ENCODE measurements around the gene GRIK3.

GRIK3 gene

GRCh38 chr1:36822648-36823047 lies 211.7 kb downstream of the GRIK3 start:
- no peak for DNase-seq (ENCODE audit: low read depth)

- DNase-seq (ENCODE audit: low read depth), result no peak
These were observed 212.9 kb downstream of the GRIK3 start for GRCh38 chr1:36821386-36821785.

- no peak for DNase-seq (ENCODE audit: low read depth)
These were observed 215.5 kb downstream of the GRIK3 start for GRCh38 chr1:36818771-36819170.

- DNase-seq (ENCODE audit: low read depth), result no peak
These were observed 218.0 kb downstream of the GRIK3 start for GRCh38 chr1:36816348-36816747.

- DNase-seq (ENCODE audit: low read depth), result no peak
These were observed 219.5 kb downstream of the GRIK3 start for GRCh38 chr1:36814774-36815173.

GRCh38 chr1:36814083-36814482 lies 220.2 kb downstream of the GRIK3 start:
- DNase-seq (ENCODE audit: low read depth), result no peak

GRCh38 chr1:36807262-36807661 lies 227.1 kb downstream of the GRIK3 start:
- DNase-seq (ENCODE audit: low read depth), result no peak

- DNase-seq (ENCODE audit: low read depth), result no peak
These were observed 228.2 kb downstream of the GRIK3 start for GRCh38 chr1:36805979-36806640.

GRCh38 chr1:36804669-36805314 lies 229.5 kb downstream of the GRIK3 start:
- no peak for DNase-seq (ENCODE audit: low read depth)

- no peak for DNase-seq (ENCODE audit: low read depth)
These were observed 230.3 kb downstream of the GRIK3 start for GRCh38 chr1:36803868-36804570.

GRCh38 chr1:36802018-36802417 lies 232.3 kb downstream of the GRIK3 start:
- DNase-seq (ENCODE audit: low read depth), result no peak

- DNase-seq (ENCODE audit: low read depth), result no peak
These were observed 236.6 kb downstream of the GRIK3 start for GRCh38 chr1:36797761-36798160.

- no peak for DNase-seq (ENCODE audit: low read depth)
These were observed 237.6 kb downstream of the GRIK3 start for GRCh38 chr1:36796733-36797132.

- no peak for DNase-seq (ENCODE audit: low read depth)
These were observed 238.2 kb downstream of the GRIK3 start for GRCh38 chr1:36796106-36796590.

- no peak for DNase-seq (ENCODE audit: low read depth)
These were observed 239.9 kb downstream of the GRIK3 start for GRCh38 chr1:36794460-36794859.

GRCh38 chr1:36793452-36793851 lies 240.9 kb downstream of the GRIK3 start:
- DNase-seq (ENCODE audit: low read depth), result no peak

- no peak for DNase-seq (ENCODE audit: low read depth)
These were observed 242.0 kb downstream of the GRIK3 start for GRCh38 chr1:36792292-36792691.

GRCh38 chr1:36790191-36790590 lies 244.1 kb downstream of the GRIK3 start:
- no peak for DNase-seq (ENCODE audit: low read depth)

GRCh38 chr1:36789535-36789934 lies 244.8 kb downstream of the GRIK3 start:
- no peak for DNase-seq (ENCODE audit: low read depth)

- DNase-seq (ENCODE audit: low read depth), result no peak
These were observed 246.9 kb downstream of the GRIK3 start for GRCh38 chr1:36787312-36787913.

- no peak for DNase-seq (ENCODE audit: low read depth)
These were observed 247.9 kb downstream of the GRIK3 start for GRCh38 chr1:36786425-36786824.

GRCh38 chr1:36784147-36784859 lies 250.0 kb downstream of the GRIK3 start:
- DNase-seq (ENCODE audit: low read depth), result no peak
